GM23338 (cell line): Measurements from ENCODE around the gene GOLGA6L2. TPM values are rescaled to one million over a fixed set of nuclear protein-coding genes. Genes with fewer than 3 reads are reported as not detected.

Source experiments
- ATAC-seq: fragments of 200-7000 bp; cut with Tn5 transposase; 3 replicates; pipeline ENCODE4 v1.9.1; 2020
- DNase-seq: peaks from one replicate; pipeline ENCODE4 v3.0.0-alpha.2; 2015; ENCODE audit warnings: low spot score
- H2AFZ ChIP-seq: fragments of 200-600 bp; sonication (generic); 2 replicates; pipeline ENCODE4 v1.8.0; 2016; ENCODE audit warnings: antibody characterized with exemption, mild to moderate bottlenecking, moderate library complexity
- H3F3A ChIP-seq: fragments of 200-600 bp; sonication (generic); replicated peaks from 2 replicates; pipeline ENCODE4 v1.8.0; 2017; ENCODE audit warnings: antibody characterized with exemption, mixed run types, low read depth
- H3K27ac ChIP-seq: fragments of 200-600 bp; sonication (generic); 2 replicates; pipeline ENCODE4 v1.6.1; 2016; ENCODE audit warnings: low read depth
- H3K27me3 ChIP-seq: fragments of 200-600 bp; sonication (generic); 2 replicates; pipeline ENCODE4 v1.8.0; 2016; ENCODE audit warnings: mild to moderate bottlenecking, mixed run types, moderate library complexity; ENCODE audit not compliant: insufficient read depth
- H3K36me3 ChIP-seq: fragments of 200-600 bp; sonication (generic); 2 replicates; pipeline ENCODE4 v1.8.0; 2016; ENCODE audit warnings: mild to moderate bottlenecking; ENCODE audit not compliant: insufficient read depth
- H3K4me1 ChIP-seq: fragments of 200-600 bp; sonication (generic); 2 replicates; pipeline ENCODE4 v1.8.0; 2016; ENCODE audit warnings: mild to moderate bottlenecking, moderate library complexity; ENCODE audit not compliant: insufficient read depth
- H3K4me2 ChIP-seq: fragments of 200-600 bp; sonication (generic); 2 replicates; pipeline ENCODE4 v1.7.1; 2017; ENCODE audit warnings: mixed run types
- H3K4me3 ChIP-seq: fragments of 200-600 bp; sonication (generic); 2 replicates; pipeline ENCODE4 v1.6.1; 2016; ENCODE audit warnings: mixed run types
- H3K79me2 ChIP-seq: fragments of 200-600 bp; sonication (generic); replicated peaks from 2 replicates; pipeline ENCODE4 v1.8.0; 2017; ENCODE audit warnings: mild to moderate bottlenecking; ENCODE audit not compliant: insufficient read depth
- H3K9me2 ChIP-seq: fragments of 200-600 bp; sonication (generic); 2 replicates; pipeline ENCODE4 v1.8.0; 2017; ENCODE audit not compliant: insufficient read depth
- H4K20me1 ChIP-seq: fragments of 200-600 bp; sonication (generic); replicated peaks from 2 replicates; pipeline ENCODE4 v1.8.0; 2017; ENCODE audit warnings: mild to moderate bottlenecking; ENCODE audit not compliant: insufficient read depth
- H3K27ac Mint-ChIP-seq: 2 replicates; pipeline ENCODE4 v1.8.0; 2020; ENCODE audit warnings: inconsistent platforms, mild to moderate bottlenecking, moderate library complexity, mixed read lengths
- H3K27me3 Mint-ChIP-seq: 3 replicates; pipeline ENCODE4 v1.8.0; 2022; ENCODE audit warnings: low read depth, mild to moderate bottlenecking, moderate library complexity, mixed read lengths, inconsistent platforms; ENCODE audit not compliant: insufficient read depth, poor library complexity
- H3K36me3 Mint-ChIP-seq: 3 replicates; pipeline ENCODE4 v1.8.0; 2021; ENCODE audit warnings: low read depth, mild to moderate bottlenecking, inconsistent platforms, moderate library complexity, mixed read lengths
- H3K4me1 Mint-ChIP-seq: 3 replicates; pipeline ENCODE4 v1.8.0; 2020; ENCODE audit warnings: mild to moderate bottlenecking, inconsistent platforms, mixed read lengths
- H3K4me3 Mint-ChIP-seq: 3 replicates; pipeline ENCODE4 v1.8.0; 2021; ENCODE audit warnings: moderate library complexity, mild to moderate bottlenecking, inconsistent platforms, mixed read lengths
- H3K9me3 Mint-ChIP-seq: 3 replicates; pipeline ENCODE4 v1.8.0; 2020; ENCODE audit warnings: moderate library complexity, mild to moderate bottlenecking, inconsistent platforms, mixed read lengths
- CREB1 ChIP-seq: fragments of 250-450 bp; sonication (Bioruptor Pico); IDR thresholded peaks from 2 replicates; pipeline ENCODE4 v1.5.0; 2020; ENCODE audit warnings: low read depth, mild to moderate bottlenecking, moderate library complexity
- EZH2 ChIP-seq: fragments of 200-600 bp; sonication (generic); IDR thresholded peaks from one replicate; pipeline ENCODE4 v1.8.0; 2017; ENCODE audit warnings: antibody characterized with exemption, mild to moderate bottlenecking, low read depth; ENCODE audit not compliant: unreplicated experiment
- EZH2phosphoT487 ChIP-seq: fragments of 200-600 bp; sonication (generic); IDR thresholded peaks from one replicate; pipeline ENCODE4 v1.8.1; 2018; ENCODE audit warnings: antibody characterized with exemption; ENCODE audit not compliant: unreplicated experiment
- JUNB ChIP-seq: IDR thresholded peaks from one replicate; pipeline ENCODE4 v1.6.1; 2016; ENCODE audit warnings: antibody characterized with exemption; ENCODE audit not compliant: unreplicated experiment
- POLR2AphosphoS5 ChIP-seq: IDR thresholded peaks from 2 replicates; pipeline ENCODE4 v1.6.1; 2016; ENCODE audit warnings: antibody characterized with exemption, low read depth
- STAT1 ChIP-seq: IDR thresholded peaks from one replicate; pipeline ENCODE4 v1.6.1; 2016; ENCODE audit warnings: antibody characterized with exemption; ENCODE audit not compliant: unreplicated experiment
- ZNF114 ChIP-seq: fragments of 250-450 bp; sonication (Bioruptor Pico); IDR thresholded peaks from 2 replicates; pipeline ENCODE4 v1.5.0; 2020; ENCODE audit warnings: mild to moderate bottlenecking, moderate library complexity
- ZNF331 ChIP-seq: fragments of 250-450 bp; sonication (Bioruptor Pico); IDR thresholded peaks from 2 replicates; pipeline ENCODE4 v1.5.0; 2020; ENCODE audit warnings: low read depth, mild to moderate bottlenecking, moderate library complexity
- polyA plus RNA-seq: library from polyadenylated mRNA; unstranded; fragments of >200 nt; fragmentation: Nextera tagmentation; extraction: Ambion mirVana; gene quantifications from 2 replicates; pipeline ENCODE4 v1.2.1, GENCODE V29; 2016
- total RNA-seq: library from RNA; depleted of rRNA; stranded (reverse); fragments of >200 nt; shearing (Covaris generic); gene quantifications from 2 replicates; pipeline ENCODE4 v1.2.3, GENCODE V29; 2014
- TF ChIP-seq, protein P1 (sequence below): IDR thresholded peaks from 2 replicates; pipeline ENCODE4 v1.6.1; 2016; ENCODE audit warnings: antibody characterized with exemption
- TF ChIP-seq, protein P2 (sequence below): fragments of 250-450 bp; sonication (Bioruptor Pico); IDR thresholded peaks from 2 replicates; pipeline ENCODE4 v1.5.0; 2020; ENCODE audit warnings: mild to moderate bottlenecking, moderate library complexity

The GOLGA6L2 gene
- total and polyA plus RNA-seq, 2 experiments from 2014 or later: not detected

DNA sequence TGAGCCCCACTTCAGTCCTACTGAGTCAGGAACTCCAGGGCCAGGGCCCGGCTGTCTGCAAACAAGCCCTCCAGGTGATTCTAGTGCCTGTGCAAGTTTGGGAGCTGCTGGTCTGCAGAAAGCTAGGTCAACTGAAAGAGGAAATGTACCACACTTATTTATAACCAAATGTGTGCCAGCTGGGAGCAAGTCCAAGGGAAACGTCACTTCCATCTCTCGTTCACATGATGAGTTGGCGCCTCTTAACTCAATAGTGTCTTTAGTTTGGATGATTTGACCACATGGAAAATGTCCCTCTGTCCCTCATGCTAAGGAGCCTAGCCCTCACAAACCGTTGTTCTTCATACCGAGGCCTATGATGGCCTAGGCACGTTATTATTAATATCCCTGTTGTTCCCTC, 49.3 kb downstream of the GOLGA6L2 start:
- peaks cover 7% of the 10 kb centered on the region for H3K4me1 Mint-ChIP-seq
- H3K27me3 Mint-ChIP-seq: peaks cover 5% of the 10 kb centered on the region
- H3F3A ChIP-seq: no peaks in the 10 kb centered on the region
- no peak overlapping the region for H3K4me2 ChIP-seq
- peaks cover 67% of the 10 kb centered on the region for H3K9me3 Mint-ChIP-seq
- no peaks in the 10 kb centered on the region for H3K4me1 ChIP-seq
- H2AFZ ChIP-seq: no peak overlapping the region
- no peak overlapping the region for H3K4me3 Mint-ChIP-seq
- no peak for TF ChIP-seq JUNB
- TF ChIP-seq EZH2phosphoT487: no peak
- TF ChIP-seq ZNF114 (CRISPR knock-in tag): no peak
- TF ChIP-seq, protein P1, sequence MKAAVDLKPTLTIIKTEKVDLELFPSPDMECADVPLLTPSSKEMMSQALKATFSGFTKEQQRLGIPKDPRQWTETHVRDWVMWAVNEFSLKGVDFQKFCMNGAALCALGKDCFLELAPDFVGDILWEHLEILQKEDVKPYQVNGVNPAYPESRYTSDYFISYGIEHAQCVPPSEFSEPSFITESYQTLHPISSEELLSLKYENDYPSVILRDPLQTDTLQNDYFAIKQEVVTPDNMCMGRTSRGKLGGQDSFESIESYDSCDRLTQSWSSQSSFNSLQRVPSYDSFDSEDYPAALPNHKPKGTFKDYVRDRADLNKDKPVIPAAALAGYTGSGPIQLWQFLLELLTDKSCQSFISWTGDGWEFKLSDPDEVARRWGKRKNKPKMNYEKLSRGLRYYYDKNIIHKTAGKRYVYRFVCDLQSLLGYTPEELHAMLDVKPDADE: no peak
- no peak for TF ChIP-seq ZNF331 (CRISPR knock-in tag)
- TF ChIP-seq CREB1 (CRISPR knock-in tag): no peak
- no peak for TF ChIP-seq EZH2
- no peak for TF ChIP-seq POLR2AphosphoS5
- TF ChIP-seq, protein P2, sequence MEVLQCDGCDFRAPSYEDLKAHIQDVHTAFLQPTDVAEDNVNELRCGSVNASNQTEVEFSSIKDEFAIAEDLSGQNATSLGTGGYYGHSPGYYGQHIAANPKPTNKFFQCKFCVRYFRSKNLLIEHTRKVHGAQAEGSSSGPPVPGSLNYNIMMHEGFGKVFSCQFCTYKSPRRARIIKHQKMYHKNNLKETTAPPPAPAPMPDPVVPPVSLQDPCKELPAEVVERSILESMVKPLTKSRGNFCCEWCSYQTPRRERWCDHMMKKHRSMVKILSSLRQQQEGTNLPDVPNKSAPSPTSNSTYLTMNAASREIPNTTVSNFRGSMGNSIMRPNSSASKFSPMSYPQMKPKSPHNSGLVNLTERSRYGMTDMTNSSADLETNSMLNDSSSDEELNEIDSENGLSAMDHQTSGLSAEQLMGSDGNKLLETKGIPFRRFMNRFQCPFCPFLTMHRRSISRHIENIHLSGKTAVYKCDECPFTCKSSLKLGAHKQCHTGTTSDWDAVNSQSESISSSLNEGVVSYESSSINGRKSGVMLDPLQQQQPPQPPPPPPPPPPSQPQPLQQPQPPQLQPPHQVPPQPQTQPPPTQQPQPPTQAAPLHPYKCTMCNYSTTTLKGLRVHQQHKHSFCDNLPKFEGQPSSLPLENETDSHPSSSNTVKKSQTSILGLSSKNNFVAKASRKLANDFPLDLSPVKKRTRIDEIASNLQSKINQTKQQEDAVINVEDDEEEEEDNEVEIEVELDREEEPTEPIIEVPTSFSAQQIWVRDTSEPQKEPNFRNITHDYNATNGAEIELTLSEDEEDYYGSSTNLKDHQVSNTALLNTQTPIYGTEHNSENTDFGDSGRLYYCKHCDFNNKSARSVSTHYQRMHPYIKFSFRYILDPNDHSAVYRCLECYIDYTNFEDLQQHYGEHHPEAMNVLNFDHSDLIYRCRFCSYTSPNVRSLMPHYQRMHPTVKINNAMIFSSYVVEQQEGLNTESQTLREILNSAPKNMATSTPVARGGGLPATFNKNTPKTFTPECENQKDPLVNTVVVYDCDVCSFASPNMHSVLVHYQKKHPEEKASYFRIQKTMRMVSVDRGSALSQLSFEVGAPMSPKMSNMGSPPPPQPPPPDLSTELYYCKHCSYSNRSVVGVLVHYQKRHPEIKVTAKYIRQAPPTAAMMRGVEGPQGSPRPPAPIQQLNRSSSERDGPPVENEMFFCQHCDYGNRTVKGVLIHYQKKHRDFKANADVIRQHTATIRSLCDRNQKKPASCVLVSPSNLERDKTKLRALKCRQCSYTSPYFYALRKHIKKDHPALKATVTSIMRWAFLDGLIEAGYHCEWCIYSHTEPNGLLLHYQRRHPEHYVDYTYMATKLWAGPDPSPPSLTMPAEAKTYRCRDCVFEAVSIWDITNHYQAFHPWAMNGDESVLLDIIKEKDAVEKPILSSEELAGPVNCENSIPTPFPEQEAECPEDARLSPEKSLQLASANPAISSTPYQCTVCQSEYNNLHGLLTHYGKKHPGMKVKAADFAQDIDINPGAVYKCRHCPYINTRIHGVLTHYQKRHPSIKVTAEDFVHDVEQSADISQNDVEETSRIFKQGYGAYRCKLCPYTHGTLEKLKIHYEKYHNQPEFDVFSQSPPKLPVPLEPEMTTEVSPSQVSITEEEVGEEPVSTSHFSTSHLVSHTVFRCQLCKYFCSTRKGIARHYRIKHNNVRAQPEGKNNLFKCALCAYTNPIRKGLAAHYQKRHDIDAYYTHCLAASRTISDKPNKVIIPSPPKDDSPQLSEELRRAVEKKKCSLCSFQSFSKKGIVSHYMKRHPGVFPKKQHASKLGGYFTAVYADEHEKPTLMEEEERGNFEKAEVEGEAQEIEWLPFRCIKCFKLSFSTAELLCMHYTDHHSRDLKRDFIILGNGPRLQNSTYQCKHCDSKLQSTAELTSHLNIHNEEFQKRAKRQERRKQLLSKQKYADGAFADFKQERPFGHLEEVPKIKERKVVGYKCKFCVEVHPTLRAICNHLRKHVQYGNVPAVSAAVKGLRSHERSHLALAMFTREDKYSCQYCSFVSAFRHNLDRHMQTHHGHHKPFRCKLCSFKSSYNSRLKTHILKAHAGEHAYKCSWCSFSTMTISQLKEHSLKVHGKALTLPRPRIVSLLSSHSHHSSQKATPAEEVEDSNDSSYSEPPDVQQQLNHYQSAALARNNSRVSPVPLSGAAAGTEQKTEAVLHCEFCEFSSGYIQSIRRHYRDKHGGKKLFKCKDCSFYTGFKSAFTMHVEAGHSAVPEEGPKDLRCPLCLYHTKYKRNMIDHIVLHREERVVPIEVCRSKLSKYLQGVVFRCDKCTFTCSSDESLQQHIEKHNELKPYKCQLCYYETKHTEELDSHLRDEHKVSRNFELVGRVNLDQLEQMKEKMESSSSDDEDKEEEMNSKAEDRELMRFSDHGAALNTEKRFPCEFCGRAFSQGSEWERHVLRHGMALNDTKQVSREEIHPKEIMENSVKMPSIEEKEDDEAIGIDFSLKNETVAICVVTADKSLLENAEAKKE (CRISPR knock-in tag): no peak
- TF ChIP-seq STAT1: no peak
- no peaks in the 10 kb centered on the region; the same call in 1 of the 2 replicates for H3K9me2 ChIP-seq
- no peaks in the 10 kb centered on the region for H3K27me3 ChIP-seq
- H3K36me3 ChIP-seq: no peaks in the 10 kb centered on the region
- no peaks in the 10 kb centered on the region for H3K79me2 ChIP-seq
- H3K27ac Mint-ChIP-seq: no peak overlapping the region
- no peak overlapping the region for H3K27ac ChIP-seq
- H3K36me3 Mint-ChIP-seq: peaks cover 2% of the 10 kb centered on the region; the same call in 2 of the 3 replicates
- no peak for ATAC-seq
- H3K4me3 ChIP-seq: no peak overlapping the region
- DNase-seq: no peak
- no peaks in the 10 kb centered on the region for H4K20me1 ChIP-seq
